A549 (cell line): ENCODE data around the gene PDCD1.

Source experiments
- CTCF ChIP-seq: fragments of >200 bp; sonication (Bioruptor Twin); formaldehyde crosslinking; IDR thresholded peaks from 3 replicates; pipeline ENCODE4 v1.5.1; 2016
- EP300 ChIP-seq, 2 experiments: fragments of >200 bp; sonication (Bioruptor Twin); formaldehyde crosslinking; IDR thresholded peaks; 2 replicates in 1 of 2; 3 replicates in 1 of 2; pipeline ENCODE4 v1.6.1; 2016 to 2017
- HDAC2 ChIP-seq: fragments of 200-600 bp; sonication (generic); IDR thresholded peaks from 2 replicates; pipeline ENCODE4 v1.6.1; 2016

GRCh38 chr2:241886840-241887447, 28.2 kb upstream of the PDCD1 start:
- TF ChIP-seq CTCF (no peak), HDAC2 (no peak), EP300 (IDR thresholded peaks at IDR 0.05) (no peak)
